IPS-NIHi11 (cell line): Measurements from ENCODE around the gene XPR1.
A peak's percentile ranks its signal among the peaks of the same experiment; 100 is the strongest.
"Not testable (repeated sequence)": the region's sequence is repeated elsewhere in the genome, so short reads cannot be mapped to it uniquely, and the experiment has no call there.

Source experiments
- DNase-seq: peaks from one replicate; pipeline ENCODE4 v3.0.0; 2012; ENCODE audit warnings: mixed read lengths, low spot score

XPR1 gene

GRCh38 chr1:180841415-180841814, 209.6 kb downstream of the XPR1 start:
- no peak for DNase-seq

- no peak for DNase-seq
These were observed 210.2 kb downstream of the XPR1 start for GRCh38 chr1:180842052-180842451.

GRCh38 chr1:180842491-180843275, 210.9 kb downstream of the XPR1 start:
- DNase-seq, result peak; percentile 14

GRCh38 chr1:180845352-180845751, 213.5 kb downstream of the XPR1 start:
- no peak for DNase-seq

GRCh38 chr1:180848191-180848590, 216.4 kb downstream of the XPR1 start:
- no peak for DNase-seq

- DNase-seq, result no peak
These were observed 217.4 kb downstream of the XPR1 start for GRCh38 chr1:180849031-180849775.

GRCh38 chr1:180851995-180852887, 220.4 kb downstream of the XPR1 start:
- DNase-seq, result no peak

- DNase-seq, result no peak
These were observed 222.2 kb downstream of the XPR1 start for GRCh38 chr1:180854001-180854400.

- DNase-seq, result no peak
These were observed 222.6 kb downstream of the XPR1 start for GRCh38 chr1:180854456-180854855.

- DNase-seq, result not testable (repeated sequence)
These were observed 226.3 kb downstream of the XPR1 start for GRCh38 chr1:180857947-180858725.

GRCh38 chr1:180859306-180859705, 227.5 kb downstream of the XPR1 start:
- DNase-seq, result no peak

GRCh38 chr1:180860535-180860934, 228.7 kb downstream of the XPR1 start:
- DNase-seq, result no peak

- DNase-seq, result no peak
These were observed 230.5 kb downstream of the XPR1 start for GRCh38 chr1:180862305-180862704.

- peak; percentile 47 for DNase-seq
These were observed 231.4 kb downstream of the XPR1 start for GRCh38 chr1:180863158-180863775.

- DNase-seq, result peak; percentile 65
These were observed 250.1 kb downstream of the XPR1 start for GRCh38 chr1:180881806-180882509.

- DNase-seq, result no peak
These were observed 252.9 kb downstream of the XPR1 start for GRCh38 chr1:180884588-180885300.

GRCh38 chr1:180886338-180886737, 254.5 kb downstream of the XPR1 start:
- no peak for DNase-seq

GRCh38 chr1:180887841-180888240, 256.0 kb downstream of the XPR1 start:
- DNase-seq, result no peak

GRCh38 chr1:180888870-180889269, 257.0 kb downstream of the XPR1 start:
- no peak for DNase-seq

GRCh38 chr1:180889325-180889724, 257.5 kb downstream of the XPR1 start:
- no peak for DNase-seq
